Measurements from ENCODE around the gene FUT8. TPM values are rescaled to one million over a fixed set of nuclear protein-coding genes. Genes with fewer than 3 reads are reported as not detected.

The FUT8 gene
- total RNA-seq, 1 donor from 2014 or later, result 12.9 TPM

- Histone ChIP-seq H3K27ac (peak overlapping the region; percentile 92 to 95), H3K27me3 (no peaks in the 10 kb centered on the region), H3K36me3 (no peaks in the 10 kb centered on the region), H3K4me1 (peaks cover 0 to 11% of the 10 kb centered on the region in 2 donors), H3K4me3 (peak overlapping the region; percentile 87 to 95), H3K9me3 (no peaks in the 10 kb centered on the region)
- intact Hi-C loops (cut with DNase I), result loop anchor here (1.0 to 5.0 kb wide), 6 partner anchors 239 to 1096 kb away; partner anchors contain the start of genes FNTB, GPHN and MAX
- DNase-seq (ENCODE audit: low spot score in 2 of 2), result peak; percentile 61 to 95
- TF ChIP-seq CTCF (IDR thresholded peaks at IDR 0.05), result no peak
Measured at GRCh38 chr14:65411656-65412031, 886 bp upstream of the FUT8 start.

GRCh38 chr14:65412856-65413738, 567 bp downstream of the FUT8 start:
- peaks cover 0 to 11% of the 10 kb centered on the region in 2 donors for H3K4me1 ChIP-seq
- no peaks in the 10 kb centered on the region for H3K36me3 ChIP-seq
- H3K27me3 ChIP-seq, result no peaks in the 10 kb centered on the region
- peak overlapping the region; percentile 92 to 95 for H3K27ac ChIP-seq
- peak overlapping the region; percentile 87 to 95 for H3K4me3 ChIP-seq
- peak in 1 of 2 donors; percentile 77 for DNase-seq (ENCODE audit: low spot score in 2 of 2)
- no peaks in the 10 kb centered on the region for H3K9me3 ChIP-seq
- no peak for TF ChIP-seq CTCF (IDR thresholded peaks at IDR 0.05)
- intact Hi-C loops (cut with DNase I), result loop anchor here (1.0 to 5.0 kb wide), 6 partner anchors 241 to 1094 kb away; partner anchors contain the start of genes FNTB, GPHN and MAX

GRCh38 chr14:65413739-65414045, 1.2 kb downstream of the FUT8 start:
- H3K4me1 ChIP-seq, result peaks cover 0 to 11% of the 10 kb centered on the region in 2 donors
- intact Hi-C loops (cut with DNase I), result loop anchor here (2.0 to 5.0 kb wide), 5 partner anchors 241 to 1094 kb away; partner anchors contain the start of genes FNTB, GPHN and MAX
- no peaks in the 10 kb centered on the region for H3K9me3 ChIP-seq
- H3K27ac ChIP-seq, result peak overlapping the region; percentile 92 to 95
- peak overlapping the region; percentile 87 to 95 for H3K4me3 ChIP-seq
- no peaks in the 10 kb centered on the region for H3K36me3 ChIP-seq
- no peak for DNase-seq (ENCODE audit: low spot score in 2 of 2)
- no peak for TF ChIP-seq CTCF (IDR thresholded peaks at IDR 0.05)
- no peaks in the 10 kb centered on the region for H3K27me3 ChIP-seq

- no peak for DNase-seq (ENCODE audit: low spot score in 2 of 2)
- intact Hi-C loops (cut with DNase I), result loop anchor here (5.0 kb wide), 3 partner anchors 243 to 1092 kb away; partner anchors contain the start of gene GPHN
Measured at GRCh38 chr14:65414961-65415589, 2.5 kb downstream of the FUT8 start.

GRCh38 chr14:65415613-65416012, 3.1 kb downstream of the FUT8 start:
- TF ChIP-seq CTCF (IDR thresholded peaks at IDR 0.05), result no peak
- Histone ChIP-seq H3K4me3 (no peak overlapping the region), H3K9me3 (no peaks in the 10 kb centered on the region), H3K4me1 (peaks cover 0 to 11% of the 10 kb centered on the region in 2 donors), H3K36me3 (no peaks in the 10 kb centered on the region), H3K27me3 (no peaks in the 10 kb centered on the region), H3K27ac (no peak overlapping the region)
- DNase-seq (ENCODE audit: low spot score in 2 of 2), result no peak
- intact Hi-C loops (cut with DNase I), result no loop called here

More at GRCh38 chr14:65414961-65415589, 2.5 kb downstream of the FUT8 start:
- TF ChIP-seq CTCF (IDR thresholded peaks at IDR 0.05), result peak in 2 of 3 experiments; percentile 37 to 59
- H3K4me3 ChIP-seq, result no peak overlapping the region
- H3K27me3 ChIP-seq, result no peaks in the 10 kb centered on the region
- peaks cover 0 to 11% of the 10 kb centered on the region in 2 donors for H3K4me1 ChIP-seq
- no peak overlapping the region for H3K27ac ChIP-seq
- no peaks in the 10 kb centered on the region for H3K36me3 ChIP-seq
- H3K9me3 ChIP-seq, result no peaks in the 10 kb centered on the region
